Kidney glomerular epithelial cell (primary cell): ENCODE measurements around the gene ARHGAP6.
"Not testable (repeated sequence)": the region's sequence is repeated elsewhere in the genome, so short reads cannot be mapped to it uniquely, and the experiment has no call there.

ENCODE experiments used
- DNase-seq: peaks from one replicate; lab custom pipeline; 2025; lab: John Stamatoyannopoulos, UW

The ARHGAP6 gene

GRCh38 chrX:11532291-11533078 lies 133.2 kb downstream of the ARHGAP6 start:
- no peak for DNase-seq

- DNase-seq, result peak; percentile 4
Observed at GRCh38 chrX:11531226-11531625, 134.5 kb downstream of the ARHGAP6 start.

- DNase-seq, result no peak
Observed at GRCh38 chrX:11530621-11531020, 135.1 kb downstream of the ARHGAP6 start.

DNA sequence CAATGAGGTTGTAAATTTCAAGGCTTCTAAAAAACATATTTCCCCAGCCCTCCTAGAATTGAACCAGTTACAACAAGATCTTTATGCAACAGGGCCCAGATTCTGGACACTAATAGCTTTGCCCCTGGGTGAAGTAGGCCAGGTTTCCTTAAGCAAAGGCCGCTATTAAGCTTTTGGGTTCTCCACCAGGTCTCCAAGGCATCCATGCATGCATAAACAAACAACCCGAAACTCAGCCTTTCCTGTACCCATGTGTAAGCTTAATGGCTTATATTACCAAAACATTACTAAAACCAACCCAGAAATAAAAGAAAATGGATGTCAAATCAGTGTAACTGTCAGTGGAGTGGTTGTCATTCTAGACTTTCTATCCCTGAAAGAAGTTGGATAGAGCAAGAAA lies 137.1 kb downstream of the ARHGAP6 start:
- no peak for DNase-seq

DNA sequence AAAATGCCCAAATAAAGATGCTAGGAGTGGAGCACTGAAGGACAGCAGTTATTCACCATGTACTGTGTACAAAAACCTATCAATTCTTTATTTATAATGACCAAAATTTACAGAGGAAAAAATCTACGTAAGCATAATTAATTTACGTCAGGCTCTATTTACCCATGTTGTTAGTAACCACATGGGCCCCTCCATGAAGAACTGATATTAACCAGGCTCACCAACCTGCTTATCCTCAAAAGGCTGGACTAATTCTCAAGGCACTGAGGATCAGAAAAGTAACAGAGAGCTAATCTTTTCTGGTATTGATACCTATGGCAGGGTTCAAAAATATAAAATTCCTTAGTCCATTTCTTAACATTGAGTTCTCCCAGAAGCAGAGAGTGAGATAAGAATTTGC lies 140.0 kb downstream of the ARHGAP6 start:
- no peak for DNase-seq

DNA sequence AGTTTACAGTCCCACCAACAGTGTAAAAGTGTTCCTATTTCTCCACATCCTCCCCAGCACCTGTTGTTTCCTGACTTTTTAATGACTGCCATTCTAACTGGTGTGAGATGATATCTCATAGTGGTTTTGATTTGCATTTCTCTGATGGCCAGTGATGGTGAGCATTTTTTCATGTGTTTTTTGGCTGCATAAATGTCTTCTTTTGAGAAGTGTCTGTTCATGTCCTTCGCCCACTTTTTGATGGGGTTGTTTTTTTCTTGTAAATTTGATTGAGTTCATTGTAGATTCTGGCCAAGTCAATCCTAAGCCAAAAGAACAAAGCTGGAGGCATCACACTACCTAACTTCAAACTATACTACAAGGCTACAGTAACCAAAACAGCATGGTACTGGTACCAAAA lies 146.5 kb downstream of the ARHGAP6 start:
- not testable (repeated sequence) for DNase-seq

GRCh38 chrX:11509786-11510185 lies 155.9 kb downstream of the ARHGAP6 start:
- no peak for DNase-seq

DNA sequence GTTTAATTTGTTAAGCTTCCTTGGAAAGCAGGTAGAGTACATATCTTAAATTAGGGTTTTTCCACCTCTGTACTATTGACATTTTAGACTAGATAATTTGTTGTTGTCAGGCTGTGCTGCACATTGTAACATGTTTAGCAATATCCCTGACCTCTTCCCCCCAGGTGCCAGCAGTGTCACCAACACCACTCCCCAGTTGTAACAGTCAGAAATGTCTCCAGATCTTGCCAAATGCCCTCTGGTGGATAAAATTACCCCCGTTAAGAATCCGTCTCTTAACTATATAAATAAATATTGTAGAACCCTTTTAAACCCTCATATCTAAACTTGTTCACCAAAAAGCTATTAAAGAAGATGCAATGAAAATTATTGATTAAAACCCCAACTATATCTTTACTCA lies 161.5 kb downstream of the ARHGAP6 start:
- no peak for DNase-seq

- no peak for DNase-seq
Observed at GRCh38 chrX:11499076-11500044, 166.4 kb downstream of the ARHGAP6 start.

DNA sequence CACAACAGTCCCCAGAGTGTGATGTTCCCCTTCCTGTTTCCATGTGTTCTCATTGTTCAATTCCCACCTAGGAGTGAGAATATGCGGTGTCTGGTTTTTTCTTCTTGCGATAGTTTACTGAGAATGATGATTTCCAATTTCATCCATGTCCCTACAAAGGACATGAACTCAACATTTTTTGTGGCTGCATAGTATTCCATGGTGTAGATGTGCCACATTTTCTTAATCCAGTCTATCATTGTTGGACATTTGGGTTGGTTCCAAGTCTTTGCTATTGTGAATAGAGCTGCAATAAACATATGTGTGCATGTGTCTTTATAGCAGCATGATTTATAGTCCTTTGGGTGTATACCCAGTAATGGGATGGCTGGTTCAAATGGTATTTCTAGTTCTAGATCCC lies 174.3 kb downstream of the ARHGAP6 start:
- not testable (repeated sequence) for DNase-seq

DNA sequence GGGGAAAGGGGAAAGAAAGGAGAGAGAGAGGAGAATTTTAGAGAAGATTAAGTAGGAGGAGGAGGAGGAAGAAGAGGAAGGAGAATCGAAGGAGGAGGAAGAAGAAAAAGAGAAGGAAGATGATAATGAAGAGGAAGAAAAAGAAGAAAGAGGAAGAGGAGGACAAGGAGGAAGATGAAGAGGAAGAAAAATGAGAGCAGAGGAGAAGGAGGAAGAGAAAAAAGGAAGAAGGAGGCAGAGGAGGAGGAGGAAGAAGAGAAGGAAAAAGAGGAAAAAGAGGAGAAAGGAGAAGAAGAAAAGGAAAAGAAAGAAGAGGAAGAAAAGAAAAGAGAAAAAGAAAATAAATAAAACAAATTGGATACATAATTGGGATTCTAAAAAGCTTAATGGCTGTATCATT lies 181.4 kb downstream of the ARHGAP6 start:
- DNase-seq, result no peak

GRCh38 chrX:11481035-11481434 lies 184.7 kb downstream of the ARHGAP6 start:
- no peak for DNase-seq

- no peak for DNase-seq
Observed at GRCh38 chrX:11480626-11481025, 185.1 kb downstream of the ARHGAP6 start.

- DNase-seq, result no peak
Observed at GRCh38 chrX:11478911-11479310, 186.8 kb downstream of the ARHGAP6 start.

GRCh38 chrX:11478026-11478425 lies 187.7 kb downstream of the ARHGAP6 start:
- no peak for DNase-seq

DNA sequence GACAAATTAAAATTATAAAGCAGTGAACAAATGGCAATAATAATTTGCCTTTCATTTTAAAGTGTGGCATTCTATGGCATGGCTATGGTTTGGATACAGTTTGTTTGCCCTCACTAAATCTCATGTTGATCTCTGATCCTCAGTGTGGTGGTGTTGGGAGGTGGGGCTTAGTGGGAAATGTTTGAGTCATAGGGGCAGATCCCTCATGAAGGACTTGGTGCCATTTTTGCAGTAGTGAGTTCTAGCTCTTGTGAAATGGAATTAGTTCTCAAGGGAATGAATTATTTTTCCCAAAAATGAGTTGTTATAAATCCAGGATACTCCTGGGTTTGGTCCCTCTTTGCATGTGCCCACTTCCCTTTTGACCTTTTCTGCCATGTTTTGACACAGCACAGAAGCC lies 191.1 kb downstream of the ARHGAP6 start:
- DNase-seq, result no peak

DNA sequence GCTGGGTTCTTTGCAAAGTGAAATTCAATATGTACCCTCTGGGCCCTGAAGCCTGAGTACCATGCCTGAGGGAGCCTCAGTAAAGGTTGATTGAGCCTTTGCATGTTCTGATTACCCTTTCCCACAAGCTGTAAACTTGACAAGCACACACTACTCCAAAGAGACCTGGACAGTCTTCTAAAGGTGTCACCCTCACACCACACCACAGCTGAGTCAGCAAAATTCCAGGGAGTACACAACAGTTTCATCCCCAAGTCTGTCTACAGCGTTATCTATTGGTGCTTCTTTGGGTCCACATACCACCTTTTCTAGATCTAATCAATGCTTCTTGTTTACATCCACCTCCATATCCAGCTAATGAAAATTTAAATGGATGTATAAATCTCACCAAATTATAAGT lies 191.7 kb downstream of the ARHGAP6 start:
- DNase-seq, result no peak

DNA sequence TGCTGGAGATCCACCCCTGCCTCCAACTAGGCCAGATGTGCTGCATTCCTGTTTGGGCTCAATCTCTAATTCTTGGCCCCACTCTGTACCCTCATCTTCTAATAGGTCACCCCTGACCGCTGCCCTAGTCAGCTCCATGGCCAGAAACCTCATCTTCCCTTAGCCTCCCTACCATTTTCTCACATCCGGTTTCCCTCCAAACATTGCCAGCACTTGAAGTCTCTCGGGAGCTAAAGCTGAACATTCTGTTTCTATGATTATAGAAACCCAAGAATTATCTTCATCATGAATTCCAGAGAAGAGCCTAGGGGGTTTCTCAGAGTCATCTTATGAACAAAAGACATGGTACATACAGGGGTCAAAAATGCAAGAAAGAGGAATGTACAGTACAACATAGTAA lies 192.8 kb downstream of the ARHGAP6 start:
- DNase-seq, result no peak

- DNase-seq, result no peak
Observed at GRCh38 chrX:11472381-11472780, 193.3 kb downstream of the ARHGAP6 start.

GRCh38 chrX:11470250-11470974 lies 195.3 kb downstream of the ARHGAP6 start:
- peak; percentile 59 for DNase-seq

GRCh38 chrX:11465648-11466411 lies 199.9 kb downstream of the ARHGAP6 start:
- DNase-seq, result no peak
